ENCODE measurements around the gene OPRD1. TPM values are rescaled to one million over a fixed set of nuclear protein-coding genes. Genes with fewer than 3 reads are reported as not detected.

The OPRD1 gene
- total RNA-seq, 4 donors from 2014 or later: under 0.01 to 0.23 (median 0.15) TPM

DNA sequence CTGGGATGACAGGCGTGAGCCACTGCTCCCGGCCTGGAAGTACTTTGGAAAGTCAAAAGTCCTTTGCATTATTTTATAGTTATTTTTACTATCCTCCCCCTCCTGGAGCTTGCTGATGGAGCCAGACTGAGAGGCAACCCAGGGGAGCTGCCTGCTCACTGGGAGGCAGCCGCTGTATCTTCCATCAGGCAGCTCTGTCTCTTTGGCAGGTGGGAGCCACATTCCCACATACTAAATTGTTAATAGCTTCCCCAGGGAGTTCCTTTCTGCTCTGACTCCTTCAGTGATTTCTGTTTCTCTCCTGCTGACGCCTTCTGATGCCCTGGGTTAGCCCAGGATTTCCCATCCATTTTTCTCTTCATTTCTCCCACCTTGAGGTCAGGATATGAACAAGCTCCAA is 4.9 kb upstream of the OPRD1 start:
- no peak for DNase-seq (ENCODE audit: extremely low spot score)
- intact Hi-C loops (cut with DNase I): no loop called here
- no peak overlapping the region for H3K4me3 ChIP-seq
- no peak for TF ChIP-seq POLR2A (IDR thresholded peaks at IDR 0.05; ENCODE audit: low read depth)
- no peak for TF ChIP-seq POLR2AphosphoS5 (IDR thresholded peaks at IDR 0.05)
- TF ChIP-seq, protein P1, sequence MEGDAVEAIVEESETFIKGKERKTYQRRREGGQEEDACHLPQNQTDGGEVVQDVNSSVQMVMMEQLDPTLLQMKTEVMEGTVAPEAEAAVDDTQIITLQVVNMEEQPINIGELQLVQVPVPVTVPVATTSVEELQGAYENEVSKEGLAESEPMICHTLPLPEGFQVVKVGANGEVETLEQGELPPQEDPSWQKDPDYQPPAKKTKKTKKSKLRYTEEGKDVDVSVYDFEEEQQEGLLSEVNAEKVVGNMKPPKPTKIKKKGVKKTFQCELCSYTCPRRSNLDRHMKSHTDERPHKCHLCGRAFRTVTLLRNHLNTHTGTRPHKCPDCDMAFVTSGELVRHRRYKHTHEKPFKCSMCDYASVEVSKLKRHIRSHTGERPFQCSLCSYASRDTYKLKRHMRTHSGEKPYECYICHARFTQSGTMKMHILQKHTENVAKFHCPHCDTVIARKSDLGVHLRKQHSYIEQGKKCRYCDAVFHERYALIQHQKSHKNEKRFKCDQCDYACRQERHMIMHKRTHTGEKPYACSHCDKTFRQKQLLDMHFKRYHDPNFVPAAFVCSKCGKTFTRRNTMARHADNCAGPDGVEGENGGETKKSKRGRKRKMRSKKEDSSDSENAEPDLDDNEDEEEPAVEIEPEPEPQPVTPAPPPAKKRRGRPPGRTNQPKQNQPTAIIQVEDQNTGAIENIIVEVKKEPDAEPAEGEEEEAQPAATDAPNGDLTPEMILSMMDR (IDR thresholded peaks at IDR 0.05): no peak
- TF ChIP-seq EP300 (IDR thresholded peaks at IDR 0.05): no peak
- peaks cover 0 to 3% (median 0%) of the 10 kb centered on the region in 4 donors for H3K4me1 ChIP-seq
- peaks cover 0 to 31% (median 8%) of the 10 kb centered on the region in 4 donors for H3K27me3 ChIP-seq
- 55% methylated on average over 2 of the region's 4 CpGs for WGBS
- H3K36me3 ChIP-seq: no peaks in the 10 kb centered on the region
- H3K27ac ChIP-seq (replicated peaks in 1 of 4): no peak overlapping the region
- H3K9me3 ChIP-seq: no peaks in the 10 kb centered on the region

GRCh38 chr1:28807986-28808385 is 4.0 kb upstream of the OPRD1 start:
- Histone ChIP-seq H3K27me3 (peaks cover 0 to 40% (median 12%) of the 10 kb centered on the region in 4 donors), H3K27ac (replicated peaks in 1 of 4) (no peak overlapping the region), H3K36me3 (no peaks in the 10 kb centered on the region), H3K4me1 (peaks cover 0 to 11% (median 3%) of the 10 kb centered on the region in 4 donors), H3K9me3 (no peaks in the 10 kb centered on the region), H3K4me3 (no peak overlapping the region)
- TF ChIP-seq POLR2AphosphoS5 (IDR thresholded peaks at IDR 0.05): no peak
- intact Hi-C loops (cut with DNase I): no loop called here
- no peak for DNase-seq (ENCODE audit: extremely low spot score)
- WGBS: 78% methylated on average over 4 of the region's 4 CpGs

GRCh38 chr1:28811369-28811765 is 603 bp upstream of the OPRD1 start:
- no peaks in the 10 kb centered on the region for H3K36me3 ChIP-seq
- TF ChIP-seq EP300 (IDR thresholded peaks at IDR 0.05): no peak
- intact Hi-C loops (cut with DNase I): no loop called here

GRCh38 chr1:28812669-28813468 is 899 bp downstream of the OPRD1 start:
- no peaks in the 10 kb centered on the region for H3K9me3 ChIP-seq
- no peak overlapping the region for H3K4me3 ChIP-seq
- no peak for DNase-seq (ENCODE audit: extremely low spot score)
- no peaks in the 10 kb centered on the region for H3K36me3 ChIP-seq
- WGBS: 39% methylated on average over 21 of the region's 34 CpGs
- H3K27me3 ChIP-seq: peaks cover 0 to 83% (median 16%) of the 10 kb centered on the region in 4 donors
- H3K4me1 ChIP-seq: peaks cover 0 to 11% (median 3%) of the 10 kb centered on the region in 4 donors
- no peak overlapping the region for H3K27ac ChIP-seq (replicated peaks in 1 of 4)
- intact Hi-C loops (cut with DNase I): no loop called here
- TF ChIP-seq POLR2AphosphoS5 (IDR thresholded peaks at IDR 0.05): no peak
- no peak for TF ChIP-seq POLR2A (IDR thresholded peaks at IDR 0.05; ENCODE audit: low read depth)
- no peak for TF ChIP-seq EP300 (IDR thresholded peaks at IDR 0.05)
- TF ChIP-seq, protein P1 (IDR thresholded peaks at IDR 0.05): no peak

More at GRCh38 chr1:28811369-28811765, 603 bp upstream of the OPRD1 start:
- H3K27me3 ChIP-seq: peaks cover 0 to 68% (median 14%) of the 10 kb centered on the region in 4 donors
- H3K4me3 ChIP-seq: no peak overlapping the region
- 67% methylated on average over 9 of the region's 9 CpGs for WGBS
- DNase-seq (ENCODE audit: extremely low spot score): no peak
- peaks cover 0 to 11% (median 3%) of the 10 kb centered on the region in 4 donors for H3K4me1 ChIP-seq
- H3K27ac ChIP-seq (replicated peaks in 1 of 4): no peak overlapping the region
- no peaks in the 10 kb centered on the region for H3K9me3 ChIP-seq

DNA sequence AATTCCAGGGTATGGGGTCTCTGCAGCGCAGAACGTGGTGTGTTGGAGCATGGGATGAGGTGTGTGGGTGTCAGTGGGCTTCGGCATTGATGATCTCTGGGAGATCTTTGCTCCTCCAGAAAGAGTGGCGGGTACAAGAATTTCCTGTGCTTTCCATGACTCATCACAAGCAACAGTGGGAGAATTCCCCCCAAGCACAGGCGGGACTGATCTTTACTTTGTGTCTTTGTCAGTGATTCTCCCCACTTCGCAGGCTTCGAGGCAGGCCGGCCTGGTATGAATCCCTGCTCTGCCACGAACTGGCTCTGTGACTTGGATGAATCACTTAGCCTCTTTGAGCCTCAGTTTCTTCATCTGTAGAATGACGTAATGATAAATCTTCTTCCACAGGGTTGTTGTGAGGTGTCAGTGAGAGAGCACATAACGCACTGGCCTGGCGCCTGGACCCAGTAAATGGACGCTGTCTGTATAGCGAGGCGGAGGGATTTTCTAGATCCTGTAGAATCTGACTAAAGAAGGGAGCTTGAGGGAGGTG is 2.0 kb downstream of the OPRD1 start:
- Histone ChIP-seq H3K27me3 (peaks cover 0 to 94% (median 16%) of the 10 kb centered on the region in 4 donors), H3K4me1 (peaks cover 0 to 11% (median 3%) of the 10 kb centered on the region in 4 donors), H3K36me3 (no peaks in the 10 kb centered on the region), H3K27ac (replicated peaks in 1 of 4) (no peak overlapping the region), H3K9me3 (no peaks in the 10 kb centered on the region), H3K4me3 (no peak overlapping the region)
- intact Hi-C loops (cut with DNase I): no loop called here
- TF ChIP-seq, protein P1 (IDR thresholded peaks at IDR 0.05): no peak
- no peak for TF ChIP-seq POLR2A (IDR thresholded peaks at IDR 0.05; ENCODE audit: low read depth)
- no peak for TF ChIP-seq EP300 (IDR thresholded peaks at IDR 0.05)
- no peak for TF ChIP-seq POLR2AphosphoS5 (IDR thresholded peaks at IDR 0.05)
- 86% methylated on average over 15 of the region's 15 CpGs for WGBS
- no peak for DNase-seq (ENCODE audit: extremely low spot score)

All from esophagus muscularis mucosa (tissue), 4 donors.